HepG2 (cell line): ENCODE results near the gene FBLL1. TPM values are rescaled to one million over a fixed set of nuclear protein-coding genes. Genes with fewer than 3 reads are reported as not detected.

Experiments
- CREB1 ChIP-seq, 2 experiments: fragments of 450-650 bp in 1 of 2; IDR thresholded peaks; 2 replicates each; pipeline ENCODE4 v1.6.1; 2016 to 2017; ENCODE audit warnings: control low read depth in 1 of 2, mild to moderate bottlenecking in 1 of 2, missing compliant biosample characterization in 1 of 2, missing genetic modification characterization in 1 of 2
- MED1 ChIP-seq: sonication (generic); formaldehyde crosslinking; IDR thresholded peaks from 2 replicates; pipeline ENCODE4 v1.4.0; 2020; ENCODE audit warnings: missing genetic modification reagents
- MEIS1 ChIP-seq: sonication (generic); formaldehyde crosslinking; IDR thresholded peaks from 2 replicates; pipeline ENCODE4 v1.9.0; 2021; ENCODE audit warnings: mild to moderate bottlenecking, missing genetic modification reagents, moderate library complexity, borderline replicate concordance
- SAP130 ChIP-seq: IDR thresholded peaks from 2 replicates; pipeline ENCODE4 v1.6.1; 2016; ENCODE audit warnings: low read depth
- TAF15 ChIP-seq: fragments of 200-400 bp; formaldehyde crosslinking; IDR thresholded peaks from one replicate; pipeline ENCODE4 v1.6.1; 2018; ENCODE audit warnings: mild to moderate bottlenecking, low read depth, low read length; ENCODE audit not compliant: poor library complexity, severe bottlenecking
- ZNF318 ChIP-seq: sonication (generic); formaldehyde crosslinking; IDR thresholded peaks from 2 replicates; pipeline ENCODE4 v1.4.0; 2020; ENCODE audit warnings: mild to moderate bottlenecking, missing genetic modification reagents
- polyA plus RNA-seq, 8 experiments: library from polyadenylated mRNA; depleted of rRNA in 3 of 8; stranded (reverse) in 7 of 8; unstranded in 1 of 8; fragments of >200 nt; fragmentation: Illumina TruSeq in 4 of 8; extraction: Trizol in 4 of 8; gene quantifications; 2 replicates each; pipeline versions ENCODE4 v1.2.1 to v1.2.3, GENCODE V29; 2011 to 2016; ENCODE audit warnings: low read depth in 4 of 8, missing spikeins in 1 of 8, mixed read lengths in 1 of 8; ENCODE audit not compliant: insufficient read depth in 1 of 8
- total RNA-seq, 5 experiments: library from RNA; depleted of rRNA; stranded (reverse); fragments of >200 nt; fragmentation: Illumina TruSeq; extraction: Trizol; gene quantifications; 2 replicates each; pipeline ENCODE4 v1.2.3, GENCODE V29; 2016; ENCODE audit warnings: low read depth in 1 of 5
- TF ChIP-seq, protein P1 (sequence below): sonication (generic); formaldehyde crosslinking; IDR thresholded peaks from 2 replicates; pipeline ENCODE4 v1.4.0; 2020; ENCODE audit warnings: mild to moderate bottlenecking, low read depth, missing genetic modification reagents
- TF ChIP-seq, protein P2 (sequence below): sonication (generic); formaldehyde crosslinking; IDR thresholded peaks from 2 replicates; pipeline ENCODE4 v1.5.1; 2020; ENCODE audit warnings: missing genetic modification reagents, mild to moderate bottlenecking, borderline replicate concordance
- TF ChIP-seq, protein P3 (sequence below): sonication (generic); formaldehyde crosslinking; IDR thresholded peaks from 2 replicates; pipeline ENCODE4 v1.4.0; 2020; ENCODE audit warnings: missing genetic modification reagents

FBLL1 gene
- total and polyA plus RNA-seq, 2 of the 13 experiments (the other 11 are each of a cell fraction or from before 2014, with no cell fraction given) = 0.17 to 0.18 TPM

- TF ChIP-seq, protein P1, sequence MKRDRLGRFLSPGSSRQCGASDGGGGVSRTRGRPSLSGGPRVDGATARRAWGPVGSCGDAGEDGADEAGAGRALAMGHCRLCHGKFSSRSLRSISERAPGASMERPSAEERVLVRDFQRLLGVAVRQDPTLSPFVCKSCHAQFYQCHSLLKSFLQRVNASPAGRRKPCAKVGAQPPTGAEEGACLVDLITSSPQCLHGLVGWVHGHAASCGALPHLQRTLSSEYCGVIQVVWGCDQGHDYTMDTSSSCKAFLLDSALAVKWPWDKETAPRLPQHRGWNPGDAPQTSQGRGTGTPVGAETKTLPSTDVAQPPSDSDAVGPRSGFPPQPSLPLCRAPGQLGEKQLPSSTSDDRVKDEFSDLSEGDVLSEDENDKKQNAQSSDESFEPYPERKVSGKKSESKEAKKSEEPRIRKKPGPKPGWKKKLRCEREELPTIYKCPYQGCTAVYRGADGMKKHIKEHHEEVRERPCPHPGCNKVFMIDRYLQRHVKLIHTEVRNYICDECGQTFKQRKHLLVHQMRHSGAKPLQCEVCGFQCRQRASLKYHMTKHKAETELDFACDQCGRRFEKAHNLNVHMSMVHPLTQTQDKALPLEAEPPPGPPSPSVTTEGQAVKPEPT = no peak
- TF ChIP-seq MEIS1 (peak; percentile 67; the same call in 1 of the 2 replicates), SAP130 (CRISPR knock-in tag) (peak; percentile 94), MED1 (CRISPR knock-in tag) (peak; percentile 72), ZNF318 (CRISPR knock-in tag) (peak; percentile 66; the same call in 1 of the 2 replicates), TAF15 (no peak), CREB1 (IDR thresholded peaks at IDR 0.05) (peak; percentile 31), CREB1 (CRISPR knock-in tag; IDR thresholded peaks at IDR 0.05) (peak; percentile 81)
- TF ChIP-seq, protein P2, sequence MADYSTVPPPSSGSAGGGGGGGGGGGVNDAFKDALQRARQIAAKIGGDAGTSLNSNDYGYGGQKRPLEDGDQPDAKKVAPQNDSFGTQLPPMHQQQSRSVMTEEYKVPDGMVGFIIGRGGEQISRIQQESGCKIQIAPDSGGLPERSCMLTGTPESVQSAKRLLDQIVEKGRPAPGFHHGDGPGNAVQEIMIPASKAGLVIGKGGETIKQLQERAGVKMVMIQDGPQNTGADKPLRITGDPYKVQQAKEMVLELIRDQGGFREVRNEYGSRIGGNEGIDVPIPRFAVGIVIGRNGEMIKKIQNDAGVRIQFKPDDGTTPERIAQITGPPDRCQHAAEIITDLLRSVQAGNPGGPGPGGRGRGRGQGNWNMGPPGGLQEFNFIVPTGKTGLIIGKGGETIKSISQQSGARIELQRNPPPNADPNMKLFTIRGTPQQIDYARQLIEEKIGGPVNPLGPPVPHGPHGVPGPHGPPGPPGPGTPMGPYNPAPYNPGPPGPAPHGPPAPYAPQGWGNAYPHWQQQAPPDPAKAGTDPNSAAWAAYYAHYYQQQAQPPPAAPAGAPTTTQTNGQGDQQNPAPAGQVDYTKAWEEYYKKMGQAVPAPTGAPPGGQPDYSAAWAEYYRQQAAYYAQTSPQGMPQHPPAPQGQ (CRISPR knock-in tag) = no peak
- TF ChIP-seq, protein P3, sequence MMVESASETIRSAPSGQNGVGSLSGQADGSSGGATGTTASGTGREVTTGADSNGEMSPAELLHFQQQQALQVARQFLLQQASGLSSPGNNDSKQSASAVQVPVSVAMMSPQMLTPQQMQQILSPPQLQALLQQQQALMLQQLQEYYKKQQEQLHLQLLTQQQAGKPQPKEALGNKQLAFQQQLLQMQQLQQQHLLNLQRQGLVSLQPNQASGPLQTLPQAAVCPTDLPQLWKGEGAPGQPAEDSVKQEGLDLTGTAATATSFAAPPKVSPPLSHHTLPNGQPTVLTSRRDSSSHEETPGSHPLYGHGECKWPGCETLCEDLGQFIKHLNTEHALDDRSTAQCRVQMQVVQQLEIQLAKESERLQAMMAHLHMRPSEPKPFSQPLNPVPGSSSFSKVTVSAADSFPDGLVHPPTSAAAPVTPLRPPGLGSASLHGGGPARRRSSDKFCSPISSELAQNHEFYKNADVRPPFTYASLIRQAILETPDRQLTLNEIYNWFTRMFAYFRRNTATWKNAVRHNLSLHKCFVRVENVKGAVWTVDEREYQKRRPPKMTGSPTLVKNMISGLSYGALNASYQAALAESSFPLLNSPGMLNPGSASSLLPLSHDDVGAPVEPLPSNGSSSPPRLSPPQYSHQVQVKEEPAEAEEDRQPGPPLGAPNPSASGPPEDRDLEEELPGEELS (CRISPR knock-in tag) = peak; percentile 58; the same call in 1 of the 2 replicates
Measured at GRCh38 chr5:168486136-168486879, 42.8 kb upstream of the FBLL1 start, which contains the start of gene RARS1 (continued).
